Liver (tissue), 3 donors: ENCODE measurements around the gene NDUFA11.

Experiments used
- CTCF ChIP-seq: fragments of 150-350 bp; IDR thresholded peaks from 2 replicates; pipeline ENCODE4 v1.5.1; 2017; ENCODE audit warnings: improper control_type of control experiment, low read depth, low read length; ENCODE audit not compliant: missing input control
- FOXA1 ChIP-seq: IDR thresholded peaks from 2 replicates; pipeline ENCODE4 v1.6.1; 2016; ENCODE audit warnings: antibody characterized with exemption
- MAX ChIP-seq: IDR thresholded peaks from 2 replicates; pipeline ENCODE4 v1.6.1; 2016; ENCODE audit warnings: antibody characterized with exemption
- NR2F2 ChIP-seq: IDR thresholded peaks from 2 replicates; pipeline ENCODE4 v1.6.1; 2016; ENCODE audit warnings: antibody characterized with exemption
- RAD21 ChIP-seq, 2 donors: IDR thresholded peaks; 2 replicates each; pipeline ENCODE4 v1.6.1; 2016; ENCODE audit warnings: antibody characterized with exemption in 2 of 2, mild to moderate bottlenecking in 2 of 2
- REST ChIP-seq: IDR thresholded peaks from 2 replicates; pipeline ENCODE4 v1.6.1; 2016; ENCODE audit warnings: antibody characterized with exemption, mild to moderate bottlenecking
- SP1 ChIP-seq: IDR thresholded peaks from 2 replicates; pipeline ENCODE4 v1.6.1; 2018; ENCODE audit warnings: antibody characterized with exemption, mild to moderate bottlenecking
- donor health status: healthy.
- donor health status: healthy.

- TF ChIP-seq CTCF = no peak
- TF ChIP-seq RAD21 (IDR thresholded peaks at IDR 0.05) = no peak
- TF ChIP-seq REST = no peak
- TF ChIP-seq NR2F2 = no peak
- no peak for TF ChIP-seq FOXA1
- no peak for TF ChIP-seq MAX
- no peak for TF ChIP-seq SP1
Measured at GRCh38 chr19:5899728-5900526, 3.7 kb downstream of the NDUFA11 start.
